Neural progenitor cell (in vitro differentiated cells): ENCODE data around the gene SV2A.

Source experiments
- EZH2 ChIP-seq: fragments of 200-600 bp; sonication (generic); IDR thresholded peaks from 2 replicates; pipeline ENCODE4 v1.6.1; 2017; ENCODE audit warnings: antibody characterized with exemption, mild to moderate bottlenecking, moderate library complexity
- EZH2phosphoT487 ChIP-seq: fragments of 200-600 bp; sonication (generic); IDR thresholded peaks from 2 replicates; pipeline ENCODE4 v1.6.1; 2017; ENCODE audit warnings: antibody characterized with exemption

GRCh38 chr1:149925345-149925744 lies 7.7 kb upstream of the SV2A start:
- TF ChIP-seq EZH2 (no peak), EZH2phosphoT487 (no peak)
